Type B pancreatic cell (in vitro differentiated cells): ENCODE results near the gene MPG. TPM values are rescaled to one million over a fixed set of nuclear protein-coding genes. Genes with fewer than 3 reads are reported as not detected.

ENCODE experiments used
- DNase-seq: peaks from one replicate; pipeline ENCODE4 v3.0.0; 2021; ENCODE audit warnings: mixed read lengths; ENCODE audit not compliant: unreplicated experiment; ENCODE audit errors: extremely low spot score
- H3K27ac Mint-ChIP-seq: 2 replicates; pipeline ENCODE4 v1.8.0; 2021; ENCODE audit warnings: mild to moderate bottlenecking, mixed read lengths
- H3K27me3 Mint-ChIP-seq: 2 replicates; pipeline ENCODE4 v1.8.0; 2021; ENCODE audit warnings: mixed read lengths
- H3K36me3 Mint-ChIP-seq: 2 replicates; pipeline ENCODE4 v1.8.0; 2021; ENCODE audit warnings: mixed read lengths
- H3K4me1 Mint-ChIP-seq: one replicate; pipeline ENCODE4 v1.8.0; 2021; ENCODE audit warnings: mixed read lengths; ENCODE audit not compliant: unreplicated experiment
- H3K4me3 Mint-ChIP-seq: 2 replicates; pipeline ENCODE4 v1.8.0; 2021; ENCODE audit warnings: mild to moderate bottlenecking, mixed read lengths
- H3K9me3 Mint-ChIP-seq: 2 replicates; pipeline ENCODE4 v1.8.0; 2021; ENCODE audit warnings: mixed read lengths
- CTCF ChIP-seq: fragments of 200-600 bp; sonication (generic); conservative IDR thresholded peaks from 2 replicates; pipeline ENCODE4 v1.5.0; 2021; ENCODE audit warnings: antibody characterized with exemption, mild to moderate bottlenecking
- total RNA-seq: library from RNA; stranded (reverse); gene quantifications from 2 replicates; pipeline ENCODE4 v1.2.1, GENCODE V29; 2021; ENCODE audit warnings: low replicate concordance

Gene MPG
- total RNA-seq, 1 donor from 2014 or later: 38.0 TPM

- DNase-seq: no peak
- H3K27me3 Mint-ChIP-seq: no peaks in the 10 kb centered on the region
- H3K4me1 Mint-ChIP-seq: peaks cover 5% of the 10 kb centered on the region
- H3K36me3 Mint-ChIP-seq: peaks cover 5% of the 10 kb centered on the region
- H3K27ac Mint-ChIP-seq: no peak overlapping the region
- H3K9me3 Mint-ChIP-seq: no peaks in the 10 kb centered on the region
- no peak overlapping the region for H3K4me3 Mint-ChIP-seq
- TF ChIP-seq CTCF: no peak
Measured at GRCh38 chr16:85407-85782, 7.4 kb downstream of the MPG start.

- Mint-ChIP-seq H3K27me3 (no peaks in the 10 kb centered on the region), H3K4me1 (peaks cover 5% of the 10 kb centered on the region), H3K4me3 (no peak overlapping the region), H3K36me3 (peaks cover 5% of the 10 kb centered on the region), H3K9me3 (no peaks in the 10 kb centered on the region), H3K27ac (no peak overlapping the region)
- no peak for DNase-seq
- no peak for TF ChIP-seq CTCF
Measured at GRCh38 chr16:85865-86264, 7.8 kb downstream of the MPG start.

GRCh38 chr16:86483-86952, 8.5 kb downstream of the MPG start:
- Mint-ChIP-seq H3K36me3 (peaks cover 5% of the 10 kb centered on the region), H3K4me3 (no peak overlapping the region), H3K27me3 (no peaks in the 10 kb centered on the region), H3K4me1 (peaks cover 5% of the 10 kb centered on the region), H3K27ac (no peak overlapping the region), H3K9me3 (no peaks in the 10 kb centered on the region)
- TF ChIP-seq CTCF: no peak
- DNase-seq: no peak

GRCh38 chr16:88613-89012, 10.6 kb downstream of the MPG start:
- peaks cover 4% of the 10 kb centered on the region for H3K4me1 Mint-ChIP-seq
- H3K9me3 Mint-ChIP-seq: no peaks in the 10 kb centered on the region
- no peak overlapping the region for H3K4me3 Mint-ChIP-seq
- no peak overlapping the region for H3K27ac Mint-ChIP-seq
- TF ChIP-seq CTCF: no peak
- H3K36me3 Mint-ChIP-seq: peaks cover 4% of the 10 kb centered on the region
- H3K27me3 Mint-ChIP-seq: no peaks in the 10 kb centered on the region
- DNase-seq: no peak

GRCh38 chr16:89391-90302, 11.6 kb downstream of the MPG start:
- H3K9me3 Mint-ChIP-seq: no peaks in the 10 kb centered on the region
- no peaks in the 10 kb centered on the region for H3K36me3 Mint-ChIP-seq
- H3K27me3 Mint-ChIP-seq: no peaks in the 10 kb centered on the region
- H3K27ac Mint-ChIP-seq: no peak overlapping the region
- H3K4me1 Mint-ChIP-seq: no peaks in the 10 kb centered on the region
- DNase-seq: no peak
- no peak for TF ChIP-seq CTCF
- H3K4me3 Mint-ChIP-seq: no peak overlapping the region
